ENCODE data around the gene STX8. TPM values are rescaled to one million over a fixed set of nuclear protein-coding genes. Genes with fewer than 3 reads are reported as not detected.

STX8 gene
- total and polyA plus RNA-seq, 9 of the 15 experiments (the other 6 are each of a cell fraction or from before 2014, with no cell fraction given) = 14.6 to 42.5 (median 22.1) TPM

- intact Hi-C loops (cut with micrococcal nuclease) (no loop called here), in situ Hi-C loops (cut with MboI) (no loop called here)
- Histone ChIP-seq H3K9ac (ENCODE audit: insufficient read depth in 1 of 2, low read depth in 2 of 2, low read length in 2 of 2) (no peak overlapping the region), H3K27ac (ENCODE audit: extremely low read depth, low read depth, low read length) (no peak overlapping the region), H3K36me3 (ENCODE audit: control insufficient read depth, insufficient read depth, low read length) (no peaks in the 10 kb centered on the region), H3K4me3 (no peak overlapping the region), H3K4me1 (replicated peaks in 1 of 2; ENCODE audit: control insufficient read depth in 2 of 2, insufficient read depth in 2 of 2, low read length in 2 of 2) (no peaks in the 10 kb centered on the region), H3K27me3 (ENCODE audit: control insufficient read depth in 2 of 2, insufficient read depth in 2 of 2, low read length in 2 of 2) (peaks cover 12 to 40% of the 10 kb centered on the region in 2 experiments; a peak in 3 of 5 replicates), H3K79me2 (ENCODE audit: control insufficient read depth, insufficient read depth, low read length) (no peaks in the 10 kb centered on the region), H2AFZ (ENCODE audit: low read depth, low read length) (no peak overlapping the region), H3K4me2 (ENCODE audit: insufficient read depth, low read length) (no peak overlapping the region), H4K20me1 (replicated peaks; ENCODE audit: control insufficient read depth, insufficient read depth, low read length) (0 out of 2 replicates have a peak, but pooled peaks cover 3% of the 10 kb centered on the region), H3K9me3 (replicated peaks; ENCODE audit: control insufficient read depth, insufficient read depth, low read depth, low read length) (no peaks in the 10 kb centered on the region), H3K9me1 (ENCODE audit: control insufficient read depth, insufficient read depth, low read length) (no peaks in the 10 kb centered on the region)
- FAIRE-seq (no peak), ATAC-seq (no peak), DNase-seq (ENCODE audit: extremely low read depth in 1 of 4, low spot score in 3 of 4) (no peak)
- ChIA-PET POLR2A (no interaction called here), CTCF (ENCODE audit: low intra/inter-chr PET ratio) (no interaction called here)
- WGBS (ENCODE audit: insufficient coverage, low coverage, missing lambda C conversion rate) = 0% methylated on average over 14 of the region's 15 CpGs
- BruUV-seq (replicated peaks) = no TSS peak
- TF ChIP-seq RBFOX2 (IDR thresholded peaks at IDR 0.05; ENCODE audit: low read depth, low read length) (no peak), ELK1 (CRISPR knock-in tag; IDR thresholded peaks at IDR 0.05) (no peak), MAFK (IDR thresholded peaks at IDR 0.05; ENCODE audit: low read length) (no peak), ZNF57 (CRISPR knock-in tag; IDR thresholded peaks at IDR 0.05) (no peak), CEBPG (CRISPR knock-in tag; IDR thresholded peaks at IDR 0.05) (no peak), CEBPG (tag; conservative IDR thresholded peaks at IDR 0.05 in 1 of 2, IDR thresholded peaks at IDR 0.05 in 1 of 2) (no peak), ZNF655 (CRISPR knock-in tag; IDR thresholded peaks at IDR 0.05) (no peak), ZNF551 (CRISPR knock-in tag; IDR thresholded peaks at IDR 0.05) (no peak), CREB1 (IDR thresholded peaks at IDR 0.05) (no peak), CREB1 (CRISPR knock-in tag; IDR thresholded peaks at IDR 0.05) (no peak), HBP1 (CRISPR knock-in tag; IDR thresholded peaks at IDR 0.05) (no peak), E4F1 (CRISPR knock-in tag; IDR thresholded peaks at IDR 0.05; ENCODE audit: borderline replicate concordance) (no peak), CHD4 (IDR thresholded peaks at IDR 0.05; ENCODE audit: insufficient read depth, insufficient replicate concordance, low read depth, low read length, poor library complexity, severe bottlenecking) (no peak)
Observed at GRCh38 chr17:9258115-9259015, 317.3 kb downstream of the STX8 start.
